ENCODE results near the gene ZCCHC2.

Gene ZCCHC2

GRCh38 chr18:62616331-62616805, 93.5 kb downstream of the ZCCHC2 start:
- H3K9ac ChIP-seq (ENCODE audit: low read length): no peak overlapping the region
- H2AFZ ChIP-seq (ENCODE audit: low read length): no peak overlapping the region
- no peak overlapping the region for H3K4me3 ChIP-seq (ENCODE audit: low read depth, low read length, poor library complexity, severe bottlenecking)
- H3K4me2 ChIP-seq (ENCODE audit: low read length): no peak overlapping the region
- no peaks in the 10 kb centered on the region for H3K79me2 ChIP-seq (ENCODE audit: insufficient read depth, low read length)
- H3F3A ChIP-seq (ENCODE audit: insufficient read depth, low read length): no peaks in the 10 kb centered on the region
- no peak overlapping the region for H3K27ac ChIP-seq (ENCODE audit: low read depth, low read length, poor library complexity, severe bottlenecking)
- TF ChIP-seq, protein P1, sequence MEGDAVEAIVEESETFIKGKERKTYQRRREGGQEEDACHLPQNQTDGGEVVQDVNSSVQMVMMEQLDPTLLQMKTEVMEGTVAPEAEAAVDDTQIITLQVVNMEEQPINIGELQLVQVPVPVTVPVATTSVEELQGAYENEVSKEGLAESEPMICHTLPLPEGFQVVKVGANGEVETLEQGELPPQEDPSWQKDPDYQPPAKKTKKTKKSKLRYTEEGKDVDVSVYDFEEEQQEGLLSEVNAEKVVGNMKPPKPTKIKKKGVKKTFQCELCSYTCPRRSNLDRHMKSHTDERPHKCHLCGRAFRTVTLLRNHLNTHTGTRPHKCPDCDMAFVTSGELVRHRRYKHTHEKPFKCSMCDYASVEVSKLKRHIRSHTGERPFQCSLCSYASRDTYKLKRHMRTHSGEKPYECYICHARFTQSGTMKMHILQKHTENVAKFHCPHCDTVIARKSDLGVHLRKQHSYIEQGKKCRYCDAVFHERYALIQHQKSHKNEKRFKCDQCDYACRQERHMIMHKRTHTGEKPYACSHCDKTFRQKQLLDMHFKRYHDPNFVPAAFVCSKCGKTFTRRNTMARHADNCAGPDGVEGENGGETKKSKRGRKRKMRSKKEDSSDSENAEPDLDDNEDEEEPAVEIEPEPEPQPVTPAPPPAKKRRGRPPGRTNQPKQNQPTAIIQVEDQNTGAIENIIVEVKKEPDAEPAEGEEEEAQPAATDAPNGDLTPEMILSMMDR (IDR thresholded peaks at IDR 0.05; ENCODE audit: low read length): no peak
- no peak for TF ChIP-seq EZH2 (IDR thresholded peaks at IDR 0.05; ENCODE audit: borderline replicate concordance, low read length)
- H3K27me3 ChIP-seq (ENCODE audit: insufficient read depth, low read length): no peaks in the 10 kb centered on the region; the same call in 1 of the 2 replicates
- no peaks in the 10 kb centered on the region for H4K20me1 ChIP-seq (ENCODE audit: insufficient read depth, low read length)
- no peaks in the 10 kb centered on the region for H3K9me3 ChIP-seq (ENCODE audit: low read length)
- H3K4me1 ChIP-seq (ENCODE audit: insufficient read depth, low read length, severe bottlenecking): no peaks in the 10 kb centered on the region
- no peaks in the 10 kb centered on the region for H3K36me3 ChIP-seq (ENCODE audit: insufficient read depth, low read length)
- H3K9me2 ChIP-seq (ENCODE audit: low read depth, low read length): no peaks in the 10 kb centered on the region

DNA sequence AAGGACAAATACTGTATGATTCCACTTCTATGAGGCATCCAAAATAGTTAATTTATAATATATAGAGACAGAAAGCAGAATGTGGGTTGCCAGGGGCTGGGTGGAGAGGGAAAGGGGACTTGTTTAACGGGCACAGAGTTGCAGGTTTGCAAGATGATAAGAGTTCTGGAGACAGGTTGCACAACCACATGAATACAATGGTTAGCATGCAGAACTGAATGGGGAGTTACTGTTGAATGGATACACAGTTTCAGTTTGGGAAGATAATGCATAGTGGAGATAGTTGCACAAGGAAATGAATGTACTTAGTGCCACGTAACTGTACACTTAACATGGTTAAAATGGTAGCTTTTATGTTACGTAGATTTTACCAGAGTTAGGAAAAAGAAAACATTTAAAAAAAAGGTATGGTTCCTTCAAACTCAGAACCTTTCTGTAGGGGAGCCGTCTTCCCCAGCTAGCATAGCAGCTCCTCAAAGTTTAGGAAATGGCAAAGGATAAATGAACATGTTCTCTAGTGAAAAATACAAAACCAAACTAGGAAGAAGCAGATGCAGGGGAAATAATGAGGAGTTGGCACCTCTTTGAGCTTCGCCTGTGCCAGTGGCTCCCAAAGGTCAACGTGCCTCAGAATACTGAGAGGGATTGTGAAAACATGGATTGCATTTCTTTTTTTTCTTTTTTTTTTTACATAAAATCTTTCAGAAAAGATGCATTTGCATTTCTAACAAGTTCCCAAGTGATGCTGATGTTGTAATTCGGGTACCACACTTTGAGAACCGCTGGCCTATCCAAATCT, 95.2 kb downstream of the ZCCHC2 start:
- Histone ChIP-seq H3K9ac (ENCODE audit: low read length) (no peak overlapping the region), H3K27ac (ENCODE audit: low read depth, low read length, poor library complexity, severe bottlenecking) (no peak overlapping the region), H3K9me3 (ENCODE audit: low read length) (no peaks in the 10 kb centered on the region), H3K36me3 (ENCODE audit: insufficient read depth, low read length) (no peaks in the 10 kb centered on the region), H2AFZ (ENCODE audit: low read length) (no peak overlapping the region), H3K4me2 (ENCODE audit: low read length) (no peak overlapping the region), H3K27me3 (ENCODE audit: insufficient read depth, low read length) (no peaks in the 10 kb centered on the region; the same call in 1 of the 2 replicates), H4K20me1 (ENCODE audit: insufficient read depth, low read length) (no peaks in the 10 kb centered on the region), H3K79me2 (ENCODE audit: insufficient read depth, low read length) (no peaks in the 10 kb centered on the region), H3K4me1 (ENCODE audit: insufficient read depth, low read length, severe bottlenecking) (no peaks in the 10 kb centered on the region), H3K9me2 (ENCODE audit: low read depth, low read length) (no peaks in the 10 kb centered on the region), H3F3A (ENCODE audit: insufficient read depth, low read length) (no peaks in the 10 kb centered on the region), H3K4me3 (ENCODE audit: low read depth, low read length, poor library complexity, severe bottlenecking) (no peak overlapping the region)
- TF ChIP-seq, protein P1 (IDR thresholded peaks at IDR 0.05; ENCODE audit: low read length): no peak
- TF ChIP-seq EZH2 (IDR thresholded peaks at IDR 0.05; ENCODE audit: borderline replicate concordance, low read length): no peak

GRCh38 chr18:62618735-62619134, 95.9 kb downstream of the ZCCHC2 start:
- no peaks in the 10 kb centered on the region for H3F3A ChIP-seq (ENCODE audit: insufficient read depth, low read length)
- no peak overlapping the region for H3K4me3 ChIP-seq (ENCODE audit: low read depth, low read length, poor library complexity, severe bottlenecking)
- H3K79me2 ChIP-seq (ENCODE audit: insufficient read depth, low read length): no peaks in the 10 kb centered on the region
- H3K9me3 ChIP-seq (ENCODE audit: low read length): no peaks in the 10 kb centered on the region
- H3K9me2 ChIP-seq (ENCODE audit: low read depth, low read length): no peaks in the 10 kb centered on the region
- H3K4me1 ChIP-seq (ENCODE audit: insufficient read depth, low read length, severe bottlenecking): no peaks in the 10 kb centered on the region
- no peaks in the 10 kb centered on the region; the same call in 1 of the 2 replicates for H3K27me3 ChIP-seq (ENCODE audit: insufficient read depth, low read length)
- no peaks in the 10 kb centered on the region for H3K36me3 ChIP-seq (ENCODE audit: insufficient read depth, low read length)
- H3K4me2 ChIP-seq (ENCODE audit: low read length): no peak overlapping the region
- no peaks in the 10 kb centered on the region for H4K20me1 ChIP-seq (ENCODE audit: insufficient read depth, low read length)
- H2AFZ ChIP-seq (ENCODE audit: low read length): no peak overlapping the region
- no peak overlapping the region for H3K27ac ChIP-seq (ENCODE audit: low read depth, low read length, poor library complexity, severe bottlenecking)
- no peak overlapping the region for H3K9ac ChIP-seq (ENCODE audit: low read length)
- no peak for TF ChIP-seq EZH2 (IDR thresholded peaks at IDR 0.05; ENCODE audit: borderline replicate concordance, low read length)
- TF ChIP-seq, protein P1 (IDR thresholded peaks at IDR 0.05; ENCODE audit: low read length): no peak

Measured in OCI-LY1 (cell line).